Mucosa of rectum (tissue), 2 donors: ENCODE measurements around the gene ZNF496.
A peak's percentile ranks its signal among the peaks of the same experiment; 100 is the strongest.
"Not testable (repeated sequence)": the region's sequence is repeated elsewhere in the genome, so short reads cannot be mapped to it uniquely, and the experiment has no call there.

Source experiments
- H3K27ac ChIP-seq, 2 donors: one replicate each; pipeline ENCODE4 v1.7.0; 2013; ENCODE audit warnings: inconsistent platforms in 2 of 2, low read depth in 2 of 2, low read length in 2 of 2
- H3K27me3 ChIP-seq, 2 donors: one replicate each; pipeline ENCODE4 v1.7.0; 2013; ENCODE audit warnings: low read length in 2 of 2; ENCODE audit not compliant: control insufficient read depth in 2 of 2, insufficient read depth in 2 of 2
- H3K36me3 ChIP-seq, 2 donors: one replicate each; pipeline ENCODE4 v1.7.0; 2013; ENCODE audit warnings: low read length in 2 of 2; ENCODE audit not compliant: control insufficient read depth in 2 of 2, insufficient read depth in 2 of 2
- H3K4me1 ChIP-seq, 2 donors: one replicate each; pipeline ENCODE4 v1.7.0; 2013; ENCODE audit warnings: low read length in 2 of 2, mild to moderate bottlenecking in 1 of 2; ENCODE audit not compliant: control insufficient read depth in 2 of 2, insufficient read depth in 2 of 2
- H3K4me3 ChIP-seq, 2 donors: one replicate each; pipeline ENCODE4 v1.7.0; 2013; ENCODE audit warnings: low read length in 2 of 2
- H3K9ac ChIP-seq, 2 donors: one replicate each; pipeline ENCODE4 v1.7.0; 2013; ENCODE audit warnings: low read length in 2 of 2, low read depth in 1 of 2, mild to moderate bottlenecking in 1 of 2
- H3K9me3 ChIP-seq, 2 donors: one replicate each; pipeline ENCODE4 v1.7.0; 2013; ENCODE audit warnings: low read length in 2 of 2; ENCODE audit not compliant: control insufficient read depth in 2 of 2
- donor health status: healthy.
- donor health status: Normal muscosa, but diverticular disease.

ZNF496 gene

DNA sequence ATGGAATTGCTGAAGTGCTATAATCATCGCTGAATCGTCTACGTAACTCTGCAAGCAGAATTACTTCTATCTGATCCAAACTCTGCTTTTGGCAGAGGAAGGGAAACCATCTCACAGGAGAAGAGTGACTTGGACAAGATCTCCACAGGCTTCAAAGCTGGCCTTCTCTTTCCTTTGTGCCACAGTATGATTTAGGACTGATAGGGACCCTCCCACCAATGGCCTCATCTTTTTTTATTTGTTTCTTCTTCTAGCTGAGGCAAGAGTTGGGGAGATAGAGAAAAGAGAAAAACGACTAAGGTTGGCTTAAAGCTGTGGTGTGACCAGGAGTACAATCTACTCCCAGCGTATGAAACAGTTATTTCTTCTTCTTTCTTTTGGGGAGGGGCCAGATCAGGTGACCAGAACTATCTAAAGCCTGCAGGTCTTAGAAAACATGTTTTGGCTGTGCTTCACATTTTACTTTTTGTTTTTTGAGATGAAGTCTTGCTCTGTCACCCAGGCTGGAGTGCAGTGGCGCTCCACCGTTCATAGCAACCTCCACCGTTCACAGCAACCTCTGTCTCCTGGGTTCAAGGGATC is 35.0 kb downstream of the ZNF496 start:
- peaks cover 9 to 20% of the 10 kb centered on the region in 2 donors for H3K4me1 ChIP-seq
- peak overlapping the region; percentile 59 to 87 for H3K27ac ChIP-seq
- H3K9ac ChIP-seq: no peak overlapping the region
- H3K27me3 ChIP-seq: no peaks in the 10 kb centered on the region
- no peaks in the 10 kb centered on the region for H3K9me3 ChIP-seq
- H3K36me3 ChIP-seq: peaks cover 0 to 11% of the 10 kb centered on the region in 2 donors
- H3K4me3 ChIP-seq: no peak overlapping the region

- H3K9me3 ChIP-seq: no peaks in the 10 kb centered on the region
- no peaks in the 10 kb centered on the region for H3K27me3 ChIP-seq
- peaks cover 0 to 10% of the 10 kb centered on the region in 2 donors for H3K36me3 ChIP-seq
- H3K27ac ChIP-seq: no peak overlapping the region
- no peak overlapping the region for H3K4me3 ChIP-seq
- no peak overlapping the region for H3K9ac ChIP-seq
- H3K4me1 ChIP-seq: peaks cover 9 to 20% of the 10 kb centered on the region in 2 donors
Measured at GRCh38 chr1:247295746-247296145, 35.9 kb downstream of the ZNF496 start.

DNA sequence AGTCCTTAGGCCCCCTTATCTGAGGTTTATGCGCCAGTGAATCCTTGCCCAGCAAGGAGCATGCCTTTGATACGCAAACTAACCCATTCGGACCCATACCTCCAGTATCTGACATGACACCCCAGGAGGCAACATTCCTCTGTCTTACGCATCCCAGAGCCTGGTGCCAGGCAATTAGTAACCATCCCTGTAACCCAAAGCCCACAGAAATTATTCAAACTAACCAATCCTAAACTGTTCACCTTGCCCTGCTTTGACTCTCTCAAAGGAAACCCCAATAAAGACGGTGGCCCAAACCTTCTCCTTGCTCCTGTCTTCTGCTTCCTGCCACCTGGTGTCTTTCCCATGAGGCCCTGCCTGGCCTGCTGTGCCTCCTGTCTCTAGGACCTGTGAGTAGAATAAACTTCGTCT is 36.4 kb downstream of the ZNF496 start:
- no peak overlapping the region for H3K4me3 ChIP-seq
- H3K27ac ChIP-seq: no peak overlapping the region
- no peaks in the 10 kb centered on the region for H3K9me3 ChIP-seq
- H3K4me1 ChIP-seq: peaks cover 9 to 20% of the 10 kb centered on the region in 2 donors
- peaks cover 0 to 5% of the 10 kb centered on the region in 2 donors for H3K36me3 ChIP-seq
- no peaks in the 10 kb centered on the region for H3K27me3 ChIP-seq
- no peak overlapping the region for H3K9ac ChIP-seq

DNA sequence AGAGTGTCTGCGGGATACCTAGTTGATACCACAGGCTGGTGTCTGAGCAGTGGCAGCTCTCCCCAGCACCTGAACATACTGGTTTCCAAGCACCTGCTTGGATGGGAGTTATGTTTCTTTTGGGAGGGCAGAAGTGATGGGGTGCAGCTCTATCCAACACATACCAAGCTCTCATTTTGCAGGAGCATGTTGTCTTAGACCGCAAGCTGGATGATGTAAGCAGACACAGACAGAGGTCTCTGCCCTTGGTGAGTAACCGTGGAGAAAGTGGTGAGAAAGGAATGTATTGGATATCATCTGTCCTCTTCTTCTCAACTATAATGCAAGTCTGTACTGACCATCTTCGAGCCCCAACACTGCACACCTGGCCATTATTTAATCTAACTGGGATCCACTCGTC is 37.4 kb downstream of the ZNF496 start:
- no peak overlapping the region for H3K4me3 ChIP-seq
- no peaks in the 10 kb centered on the region for H3K36me3 ChIP-seq
- peaks cover 9 to 20% of the 10 kb centered on the region in 2 donors for H3K4me1 ChIP-seq
- no peaks in the 10 kb centered on the region for H3K9me3 ChIP-seq
- H3K27ac ChIP-seq: no peak overlapping the region
- no peaks in the 10 kb centered on the region for H3K27me3 ChIP-seq
- H3K9ac ChIP-seq: no peak overlapping the region

DNA sequence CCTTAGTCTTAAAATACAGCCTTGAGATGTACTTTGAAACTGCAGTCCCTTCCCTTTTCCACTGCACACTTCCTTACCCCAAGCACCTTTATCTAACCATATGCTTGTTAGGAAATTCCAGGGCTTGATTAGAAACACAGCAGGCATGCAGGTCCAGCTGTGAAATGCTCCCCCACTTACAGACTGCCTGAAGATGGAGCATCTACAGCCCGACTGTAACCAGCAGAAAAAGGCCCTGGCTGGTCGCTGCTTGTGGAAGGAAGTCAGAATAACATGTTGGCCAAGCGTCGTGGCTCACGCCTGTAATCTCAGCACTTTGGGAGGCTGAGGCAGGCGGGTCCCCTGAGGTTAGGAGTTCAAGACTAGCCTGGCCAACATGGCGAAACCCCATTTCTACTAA is 38.6 kb downstream of the ZNF496 start:
- no peak overlapping the region for H3K9ac ChIP-seq
- no peaks in the 10 kb centered on the region for H3K9me3 ChIP-seq
- H3K27me3 ChIP-seq: no peaks in the 10 kb centered on the region
- no peak overlapping the region for H3K27ac ChIP-seq
- H3K4me1 ChIP-seq: peaks cover 9 to 11% of the 10 kb centered on the region in 2 donors
- no peak overlapping the region for H3K4me3 ChIP-seq
- no peaks in the 10 kb centered on the region for H3K36me3 ChIP-seq

DNA sequence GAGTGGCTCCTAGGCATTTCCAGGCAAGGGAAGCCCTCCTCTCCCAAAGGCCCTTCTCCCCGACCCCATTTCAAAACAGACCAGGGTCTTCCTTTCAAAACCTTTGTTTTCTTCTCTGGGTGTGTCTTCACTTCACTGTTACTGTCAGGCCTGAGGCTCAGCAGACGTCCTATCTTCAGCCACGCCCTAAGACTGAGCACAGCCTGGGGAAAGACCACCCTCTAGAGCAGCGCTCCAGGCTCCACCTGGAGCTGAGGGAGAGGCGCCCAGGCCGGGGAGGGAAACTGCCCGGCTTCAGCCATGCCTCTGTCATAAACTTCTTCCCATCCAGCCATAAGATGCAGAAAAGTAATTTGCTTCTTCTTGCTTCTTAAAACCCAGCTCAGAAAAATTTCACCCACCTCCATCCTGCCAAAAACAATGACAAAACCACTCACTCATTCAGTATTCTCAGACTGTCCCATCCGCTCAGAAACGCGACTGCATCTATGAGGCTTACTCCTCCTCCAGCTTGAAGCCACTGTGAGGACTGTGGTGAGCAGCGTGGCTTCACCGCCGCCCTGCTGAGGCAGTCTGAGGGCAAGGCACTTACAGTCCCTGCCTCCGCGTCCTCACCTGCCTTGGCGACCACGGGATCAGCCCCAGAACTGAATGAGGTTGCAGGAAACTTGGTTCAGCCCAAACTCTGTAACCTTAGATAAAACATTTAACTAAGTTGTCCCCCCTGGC is 39.7 kb downstream of the ZNF496 start:
- no peaks in the 10 kb centered on the region for H3K27me3 ChIP-seq
- no peaks in the 10 kb centered on the region for H3K36me3 ChIP-seq
- H3K4me3 ChIP-seq: no peak overlapping the region
- no peaks in the 10 kb centered on the region for H3K9me3 ChIP-seq
- no peak overlapping the region for H3K9ac ChIP-seq
- no peak overlapping the region for H3K27ac ChIP-seq
- peaks cover 2 to 3% of the 10 kb centered on the region in 2 donors for H3K4me1 ChIP-seq

- Histone ChIP-seq H3K36me3 (no peaks in the 10 kb centered on the region), H3K4me1 (peaks cover 0 to under 1% of the 10 kb centered on the region in 2 donors), H3K4me3 (no peak overlapping the region), H3K9ac (no peak overlapping the region), H3K27ac (no peak overlapping the region), H3K9me3 (no peaks in the 10 kb centered on the region), H3K27me3 (no peaks in the 10 kb centered on the region)
Measured at GRCh38 chr1:247291161-247291560, 40.5 kb downstream of the ZNF496 start.

DNA sequence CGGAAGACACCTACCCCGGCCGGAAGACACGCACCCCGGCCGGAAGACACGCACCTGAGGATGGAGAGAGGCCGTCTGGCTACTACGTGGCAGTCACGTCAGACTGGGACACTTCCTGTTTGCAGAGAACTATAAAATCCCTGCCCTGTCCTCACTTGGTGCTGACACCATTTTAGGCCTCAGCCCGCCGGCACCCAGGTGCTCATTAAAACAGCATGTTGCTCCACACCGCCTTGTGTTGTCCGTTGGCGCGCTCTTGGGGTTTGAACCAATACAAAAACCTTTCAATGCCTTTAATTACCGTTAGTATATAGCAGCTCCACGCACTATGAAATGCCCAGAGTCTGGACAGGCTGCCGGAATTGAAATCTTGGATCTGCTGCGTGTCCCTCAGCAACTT is 41.1 kb downstream of the ZNF496 start:
- Histone ChIP-seq H3K27ac (no peak overlapping the region), H3K9ac (no peak overlapping the region), H3K27me3 (no peaks in the 10 kb centered on the region), H3K4me1 (no peaks in the 10 kb centered on the region), H3K9me3 (peaks cover 0 to 2% of the 10 kb centered on the region in 2 donors), H3K36me3 (no peaks in the 10 kb centered on the region), H3K4me3 (no peak overlapping the region)

GRCh38 chr1:247289274-247289892 is 42.3 kb downstream of the ZNF496 start:
- not testable (repeated sequence) for H3K4me1 ChIP-seq, H3K27ac ChIP-seq, H3K36me3 ChIP-seq, H3K4me3 ChIP-seq, H3K9ac ChIP-seq, H3K27me3 ChIP-seq, H3K9me3 ChIP-seq

DNA sequence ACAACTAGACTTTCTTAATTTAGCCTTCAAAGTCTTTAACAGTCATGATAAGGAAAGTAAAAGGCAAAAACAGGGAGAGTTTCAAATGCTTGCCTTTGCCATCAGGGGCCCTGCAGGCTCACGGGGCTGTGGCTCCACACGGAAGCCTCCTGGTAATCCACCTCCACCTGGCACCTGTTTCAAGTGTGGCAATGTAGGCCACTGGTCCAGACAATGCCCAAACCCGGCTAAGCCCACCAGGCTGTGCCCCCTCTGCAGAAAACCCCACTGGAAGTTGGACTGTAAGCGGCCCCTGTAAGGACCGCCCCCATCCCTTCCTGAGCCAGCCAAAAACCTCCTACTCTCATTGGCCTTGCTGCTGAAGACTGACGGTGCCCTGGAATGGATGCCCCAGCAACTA is 43.3 kb downstream of the ZNF496 start:
- H3K9ac ChIP-seq: no peak overlapping the region

More for the DNA sequence above, 43.3 kb downstream of the ZNF496 start:
- Histone ChIP-seq H3K27me3 (no peaks in the 10 kb centered on the region), H3K9me3 (peaks cover 0 to 2% of the 10 kb centered on the region in 2 donors), H3K4me3 (no peak overlapping the region), H3K36me3 (no peaks in the 10 kb centered on the region), H3K4me1 (no peaks in the 10 kb centered on the region), H3K27ac (no peak overlapping the region)
